HEK293 (cell line): ENCODE data around the gene TIMP2.
A peak's percentile ranks its signal among the peaks of the same experiment; 100 is the strongest.

Experiments used
- CTCF ChIA-PET: fragments of 350-600 bp; formaldehyde crosslinking; extraction: SDS; loops from one replicate; lab custom pipeline; 2021; ENCODE audit warnings: antibody characterized with exemption; lab: Yijun Ruan, JAX
- POLR2A ChIA-PET: fragments of 300-600 bp; formaldehyde crosslinking; extraction: SDS; loops from one replicate; lab custom pipeline; 2020; ENCODE audit warnings: antibody characterized with exemption, inconsistent platforms; lab: Yijun Ruan, JAX
- H3K27ac ChIP-seq: fragments of 200-500 bp; sonication (Bioruptor generic); 2 replicates; pipeline ENCODE4 v1.5.1; 2014; ENCODE audit warnings: low read depth, low read length, control low read depth, inconsistent platforms; ENCODE audit errors: extremely low read depth
- H3K36me3 ChIP-seq, 2 experiments: fragments of 200-500 bp in 1 of 2; sonication (Bioruptor generic) in 1 of 2; 1 replicate in 1 of 2; 2 replicates in 1 of 2; pipeline ENCODE4 v1.5.1; 2014 to 2017; ENCODE audit warnings: inconsistent platforms in 2 of 2, low read length in 2 of 2; ENCODE audit not compliant: control insufficient read depth in 2 of 2, insufficient read depth in 1 of 2
- H3K4me1 ChIP-seq: fragments of 200-500 bp; sonication (Bioruptor generic); 2 replicates; pipeline ENCODE4 v1.5.1; 2014; ENCODE audit warnings: mild to moderate bottlenecking, low read length, inconsistent platforms; ENCODE audit not compliant: control insufficient read depth, insufficient read depth
- H3K4me3 ChIP-seq: 2 replicates; pipeline ENCODE4 v1.5.1; 2011; ENCODE audit warnings: low read depth, mild to moderate bottlenecking, control low read depth, low read length, moderate library complexity
- H3K9me3 ChIP-seq: fragments of 200-500 bp; sonication (Bioruptor generic); 2 replicates; pipeline ENCODE4 v1.5.1; 2014; ENCODE audit warnings: low read depth, low read length, inconsistent platforms; ENCODE audit not compliant: control insufficient read depth, insufficient read depth
- KLF10 ChIP-seq: fragments of 450-650 bp; IDR thresholded peaks from 2 replicates; pipeline ENCODE4 v1.5.1; 2018; ENCODE audit warnings: missing biosample characterization, mild to moderate bottlenecking, missing genetic modification characterization
- KLF7 ChIP-seq: fragments of 450-650 bp; formaldehyde crosslinking; IDR thresholded peaks from 2 replicates; pipeline ENCODE4 v1.5.1; 2016; ENCODE audit warnings: missing biosample characterization, missing genetic modification characterization, borderline replicate concordance
- MYNN ChIP-seq: fragments of 450-650 bp; formaldehyde crosslinking; IDR thresholded peaks from 2 replicates; pipeline ENCODE4 v1.5.1; 2016; ENCODE audit warnings: missing biosample characterization, missing genetic modification characterization, borderline replicate concordance
- REPIN1 ChIP-seq: fragments of 450-650 bp; formaldehyde crosslinking; IDR thresholded peaks from 2 replicates; pipeline ENCODE4 v1.5.1; 2017; ENCODE audit warnings: missing biosample characterization, missing genetic modification characterization, low read depth
- REST ChIP-seq: fragments of 450-650 bp; formaldehyde crosslinking; IDR thresholded peaks from 2 replicates; pipeline ENCODE4 v1.5.1; 2016; ENCODE audit warnings: missing biosample characterization, missing genetic modification characterization
- SALL2 ChIP-seq: fragments of 450-650 bp; formaldehyde crosslinking; IDR thresholded peaks from 2 replicates; pipeline ENCODE4 v1.5.0; 2017; ENCODE audit warnings: missing biosample characterization, mild to moderate bottlenecking, missing genetic modification characterization, borderline replicate concordance
- YY1 ChIP-seq: fragments of 450-650 bp; formaldehyde crosslinking; IDR thresholded peaks from 2 replicates; pipeline ENCODE4 v1.5.1; 2018; ENCODE audit warnings: missing biosample characterization, missing genetic modification characterization
- ZEB2 ChIP-seq: fragments of 450-650 bp; formaldehyde crosslinking; IDR thresholded peaks from 2 replicates; pipeline ENCODE4 v1.5.1; 2016; ENCODE audit warnings: missing biosample characterization, missing genetic modification characterization
- ZFP37 ChIP-seq: fragments of 450-650 bp; formaldehyde crosslinking; IDR thresholded peaks from 2 replicates; pipeline ENCODE4 v1.5.1; 2016; ENCODE audit warnings: missing biosample characterization, missing genetic modification characterization
- ZIC2 ChIP-seq: fragments of 450-650 bp; formaldehyde crosslinking; IDR thresholded peaks from 2 replicates; pipeline ENCODE4 v1.5.1; 2016; ENCODE audit warnings: missing biosample characterization, missing genetic modification characterization
- ZNF121 ChIP-seq: fragments of 450-650 bp; formaldehyde crosslinking; IDR thresholded peaks from 2 replicates; pipeline ENCODE4 v1.5.1; 2016; ENCODE audit warnings: missing biosample characterization, missing genetic modification characterization
- ZNF157 ChIP-seq: fragments of 450-650 bp; formaldehyde crosslinking; IDR thresholded peaks from 2 replicates; pipeline ENCODE4 v1.5.1; 2016; ENCODE audit warnings: missing biosample characterization, missing genetic modification characterization
- ZNF2 ChIP-seq: fragments of 450-650 bp; formaldehyde crosslinking; IDR thresholded peaks from 2 replicates; pipeline ENCODE4 v1.5.1; 2016; ENCODE audit warnings: missing biosample characterization, missing genetic modification characterization
- ZNF248 ChIP-seq: fragments of 450-650 bp; formaldehyde crosslinking; IDR thresholded peaks from 2 replicates; pipeline ENCODE4 v1.5.1; 2017; ENCODE audit warnings: missing biosample characterization, missing genetic modification characterization
- ZNF37A ChIP-seq: fragments of 450-650 bp; IDR thresholded peaks from 2 replicates; pipeline ENCODE4 v1.5.1; 2018; ENCODE audit warnings: missing biosample characterization, missing genetic modification characterization
- ZNF426 ChIP-seq: fragments of 450-650 bp; formaldehyde crosslinking; IDR thresholded peaks from 2 replicates; pipeline ENCODE4 v1.5.1; 2017; ENCODE audit warnings: missing biosample characterization, missing genetic modification characterization, mild to moderate bottlenecking, inconsistent platforms, moderate library complexity
- ZNF549 ChIP-seq: fragments of 450-650 bp; IDR thresholded peaks from 2 replicates; pipeline ENCODE4 v1.5.1; 2018; ENCODE audit warnings: missing biosample characterization, missing genetic modification characterization, mild to moderate bottlenecking, inconsistent platforms, moderate library complexity
- ZNF558 ChIP-seq: fragments of 450-650 bp; formaldehyde crosslinking; IDR thresholded peaks from 2 replicates; pipeline ENCODE4 v1.5.1; 2016; ENCODE audit warnings: missing biosample characterization, missing genetic modification characterization
- ZNF596 ChIP-seq: fragments of 450-650 bp; IDR thresholded peaks from 2 replicates; pipeline ENCODE4 v1.5.0; 2018; ENCODE audit warnings: missing biosample characterization, mild to moderate bottlenecking, missing genetic modification characterization, moderate library complexity
- ZSCAN5A ChIP-seq: fragments of 450-650 bp; formaldehyde crosslinking; IDR thresholded peaks from 2 replicates; pipeline ENCODE4 v1.5.1; 2016; ENCODE audit warnings: missing biosample characterization, missing genetic modification characterization
- TF ChIP-seq, protein P1 (sequence below): fragments of 450-650 bp; formaldehyde crosslinking; conservative IDR thresholded peaks from 2 replicates; pipeline ENCODE4 v1.5.1; 2016; ENCODE audit warnings: low read depth, missing biosample characterization, missing genetic modification characterization

Gene TIMP2

DNA sequence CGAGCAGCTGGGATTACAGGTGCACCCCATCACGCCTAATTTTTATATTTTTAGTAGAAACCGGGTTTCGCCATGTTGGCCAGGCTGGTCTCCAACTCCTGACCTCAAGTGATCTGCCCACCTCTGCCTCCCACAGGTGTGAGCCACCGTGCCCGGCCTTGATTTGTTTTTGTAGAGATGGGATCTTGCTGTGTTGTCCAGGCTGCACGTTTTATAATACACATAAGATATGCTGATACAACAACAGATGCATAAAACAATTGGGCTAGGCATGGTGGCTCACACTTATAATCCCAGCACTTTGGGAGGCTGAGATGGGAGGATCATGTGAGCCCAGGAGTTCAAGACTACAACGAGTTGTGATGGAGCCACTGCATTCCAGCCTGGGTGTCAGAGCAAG, 90.6 kb downstream of the TIMP2 start:
- Histone ChIP-seq H3K27ac (no peak overlapping the region), H3K9me3 (no peaks in the 10 kb centered on the region), H3K36me3 (peaks cover 73 to 85% of the 10 kb centered on the region in 2 experiments)
- CTCF ChIA-PET = interaction anchor here (0.6 to 1.6 kb wide), 2 partner anchors 31 to 557 kb away, joined by 4 to 5 read pairs; no protein-coding TSS in a partner anchor
- TF ChIP-seq ZNF121 (tag by site-specific recombination) = peak; percentile 74; the same call in 1 of the 2 replicates
- TF ChIP-seq SALL2 (tag by site-specific recombination) = no peak
- no peak for TF ChIP-seq ZNF2
- TF ChIP-seq, all 188 proteins: peak for 1
- no peak overlapping the region for H3K4me3 ChIP-seq
- H3K4me1 ChIP-seq = peaks cover 5% of the 10 kb centered on the region; the same call in 1 of the 2 replicates
- POLR2A ChIA-PET = no interaction called here

DNA sequence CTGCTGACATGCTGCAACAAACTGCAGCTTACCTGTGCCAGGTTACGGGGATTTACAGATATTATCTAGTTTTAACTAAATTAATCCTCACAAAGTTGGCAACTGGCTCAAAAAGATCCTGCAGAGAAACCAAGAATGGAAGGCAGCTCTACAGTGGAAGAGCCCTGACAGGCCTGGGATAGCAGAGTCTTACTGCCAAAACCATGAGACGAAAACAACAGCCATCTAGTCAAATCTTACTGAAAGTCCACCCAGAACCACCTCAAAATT, 92.7 kb downstream of the TIMP2 start:
- ChIA-PET POLR2A (no interaction called here), CTCF (interaction anchor here (0.5 kb wide), 1 partner anchor 177 kb away, joined by 3 read pairs; the partner anchor contains the start of gene CANT1)
- H3K27ac ChIP-seq = no peak overlapping the region
- no peak for TF ChIP-seq ZSCAN5A (tag by site-specific recombination)
- no peak for TF ChIP-seq ZEB2 (tag by site-specific recombination)
- TF ChIP-seq, protein P1, sequence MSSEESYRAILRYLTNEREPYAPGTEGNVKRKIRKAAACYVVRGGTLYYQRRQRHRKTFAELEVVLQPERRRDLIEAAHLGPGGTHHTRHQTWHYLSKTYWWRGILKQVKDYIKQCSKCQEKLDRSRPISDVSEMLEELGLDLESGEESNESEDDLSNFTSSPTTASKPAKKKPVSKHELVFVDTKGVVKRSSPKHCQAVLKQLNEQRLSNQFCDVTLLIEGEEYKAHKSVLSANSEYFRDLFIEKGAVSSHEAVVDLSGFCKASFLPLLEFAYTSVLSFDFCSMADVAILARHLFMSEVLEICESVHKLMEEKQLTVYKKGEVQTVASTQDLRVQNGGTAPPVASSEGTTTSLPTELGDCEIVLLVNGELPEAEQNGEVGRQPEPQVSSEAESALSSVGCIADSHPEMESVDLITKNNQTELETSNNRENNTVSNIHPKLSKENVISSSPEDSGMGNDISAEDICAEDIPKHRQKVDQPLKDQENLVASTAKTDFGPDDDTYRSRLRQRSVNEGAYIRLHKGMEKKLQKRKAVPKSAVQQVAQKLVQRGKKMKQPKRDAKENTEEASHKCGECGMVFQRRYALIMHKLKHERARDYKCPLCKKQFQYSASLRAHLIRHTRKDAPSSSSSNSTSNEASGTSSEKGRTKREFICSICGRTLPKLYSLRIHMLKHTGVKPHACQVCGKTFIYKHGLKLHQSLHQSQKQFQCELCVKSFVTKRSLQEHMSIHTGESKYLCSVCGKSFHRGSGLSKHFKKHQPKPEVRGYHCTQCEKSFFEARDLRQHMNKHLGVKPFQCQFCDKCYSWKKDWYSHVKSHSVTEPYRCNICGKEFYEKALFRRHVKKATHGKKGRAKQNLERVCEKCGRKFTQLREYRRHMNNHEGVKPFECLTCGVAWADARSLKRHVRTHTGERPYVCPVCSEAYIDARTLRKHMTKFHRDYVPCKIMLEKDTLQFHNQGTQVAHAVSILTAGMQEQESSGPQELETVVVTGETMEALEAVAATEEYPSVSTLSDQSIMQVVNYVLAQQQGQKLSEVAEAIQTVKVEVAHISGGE (tag by site-specific recombination) = no peak
- no peak for TF ChIP-seq ZNF596 (tag by site-specific recombination)
- TF ChIP-seq MYNN (tag by site-specific recombination) = no peak
- no peak for TF ChIP-seq KLF10
- TF ChIP-seq ZNF248 (tag by site-specific recombination) = no peak
- no peak for TF ChIP-seq REST (tag by site-specific recombination)
- TF ChIP-seq ZIC2 = no peak
- TF ChIP-seq KLF7 (tag by site-specific recombination) = no peak
- TF ChIP-seq ZNF426 = no peak
- no peak for TF ChIP-seq ZNF37A
- TF ChIP-seq ZNF157 = no peak
- TF ChIP-seq ZNF549 = no peak
- TF ChIP-seq YY1 (tag by site-specific recombination) = no peak
- no peak for TF ChIP-seq ZFP37 (tag by site-specific recombination)
- no peak for TF ChIP-seq REPIN1 (tag by site-specific recombination)
- TF ChIP-seq ZNF558 (tag by site-specific recombination) = no peak
- no peaks in the 10 kb centered on the region for H3K4me1 ChIP-seq
- peaks cover 73 to 96% of the 10 kb centered on the region in 2 experiments for H3K36me3 ChIP-seq
- no peak overlapping the region for H3K4me3 ChIP-seq
- H3K9me3 ChIP-seq = no peaks in the 10 kb centered on the region
